ENCODE data around the gene VEGFB. TPM values are rescaled to one million over a fixed set of nuclear protein-coding genes. Genes with fewer than 3 reads are reported as not detected.

The VEGFB gene
- total RNA-seq, 4 donors from 2014 or later: 21.7 to 66.8 (median 42.5) TPM

- TF ChIP-seq POLR2A (IDR thresholded peaks at IDR 0.05): peak; percentile 92 to 95
- TF ChIP-seq, protein P1, sequence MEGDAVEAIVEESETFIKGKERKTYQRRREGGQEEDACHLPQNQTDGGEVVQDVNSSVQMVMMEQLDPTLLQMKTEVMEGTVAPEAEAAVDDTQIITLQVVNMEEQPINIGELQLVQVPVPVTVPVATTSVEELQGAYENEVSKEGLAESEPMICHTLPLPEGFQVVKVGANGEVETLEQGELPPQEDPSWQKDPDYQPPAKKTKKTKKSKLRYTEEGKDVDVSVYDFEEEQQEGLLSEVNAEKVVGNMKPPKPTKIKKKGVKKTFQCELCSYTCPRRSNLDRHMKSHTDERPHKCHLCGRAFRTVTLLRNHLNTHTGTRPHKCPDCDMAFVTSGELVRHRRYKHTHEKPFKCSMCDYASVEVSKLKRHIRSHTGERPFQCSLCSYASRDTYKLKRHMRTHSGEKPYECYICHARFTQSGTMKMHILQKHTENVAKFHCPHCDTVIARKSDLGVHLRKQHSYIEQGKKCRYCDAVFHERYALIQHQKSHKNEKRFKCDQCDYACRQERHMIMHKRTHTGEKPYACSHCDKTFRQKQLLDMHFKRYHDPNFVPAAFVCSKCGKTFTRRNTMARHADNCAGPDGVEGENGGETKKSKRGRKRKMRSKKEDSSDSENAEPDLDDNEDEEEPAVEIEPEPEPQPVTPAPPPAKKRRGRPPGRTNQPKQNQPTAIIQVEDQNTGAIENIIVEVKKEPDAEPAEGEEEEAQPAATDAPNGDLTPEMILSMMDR (IDR thresholded peaks at IDR 0.05): no peak
- peaks cover 0 to 26% (median 0%) of the 10 kb centered on the region in 3 donors for H3K36me3 ChIP-seq
- H3K4me3 ChIP-seq: peak within 1 kb of the TSS; percentile 76 to 95 (median 94)
- H3K27ac ChIP-seq: peak within 1 kb of the TSS; percentile 98 to 100 (median 98)
- peaks cover 0 to 61% (median 27%) of the 10 kb centered on the region in 4 donors for H3K4me1 ChIP-seq
- no peaks in the 10 kb centered on the region for H3K9me3 ChIP-seq
- DNase-seq: peak; percentile 99
- H3K27me3 ChIP-seq: no peaks in the 10 kb centered on the region
Measured at GRCh38 chr11:64240435-64241240, 6.3 kb downstream of the VEGFB start, which contains the start of gene FKBP2. Gene FKBP2, plus strand, starts transcription at chr11:64241095. Its CDS starts 1,293 bp downstream, at chr11:64242388.

DNA sequence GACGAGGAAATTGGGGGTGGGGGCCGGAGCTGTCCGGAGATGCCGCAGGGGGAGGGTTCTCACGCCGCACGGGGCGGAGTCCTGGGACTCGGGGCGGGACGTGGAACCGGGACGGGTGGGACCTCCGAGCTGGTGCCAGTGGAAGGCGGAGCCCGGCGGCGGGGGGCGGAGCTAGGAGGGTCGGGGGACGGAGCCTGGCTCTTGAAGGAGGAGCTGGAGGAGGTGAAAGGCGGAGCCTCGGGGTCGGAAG is 6.8 kb downstream of the VEGFB start:
- peaks cover 0 to 58% (median 25%) of the 10 kb centered on the region in 4 donors for H3K4me1 ChIP-seq
- H3K9me3 ChIP-seq: no peaks in the 10 kb centered on the region
- no peaks in the 10 kb centered on the region for H3K27me3 ChIP-seq
- peak overlapping the region; percentile 98 to 100 (median 98) for H3K27ac ChIP-seq
- DNase-seq: peak; percentile 99 to 100 (median 100)
- TF ChIP-seq, protein P1 (IDR thresholded peaks at IDR 0.05): no peak
- no peak for TF ChIP-seq POLR2A (IDR thresholded peaks at IDR 0.05)
- H3K36me3 ChIP-seq: peaks cover 0 to 26% (median 0%) of the 10 kb centered on the region in 3 donors
- peak overlapping the region; percentile 76 to 95 (median 94) for H3K4me3 ChIP-seq

GRCh38 chr11:64241491-64242374 is 7.3 kb downstream of the VEGFB start:
- DNase-seq: peak; percentile 35 to 77 (median 74)
- H3K27me3 ChIP-seq: no peaks in the 10 kb centered on the region
- no peaks in the 10 kb centered on the region for H3K9me3 ChIP-seq
- peaks cover 0 to 26% (median 0%) of the 10 kb centered on the region in 3 donors for H3K36me3 ChIP-seq
- TF ChIP-seq, protein P1 (IDR thresholded peaks at IDR 0.05): peak in 1 of 6 experiments; percentile 11
- TF ChIP-seq POLR2A (IDR thresholded peaks at IDR 0.05): peak; percentile 85 to 87
- H3K4me1 ChIP-seq: peaks cover 0 to 55% (median 25%) of the 10 kb centered on the region in 4 donors
- peak overlapping the region; percentile 76 to 95 (median 94) for H3K4me3 ChIP-seq
- peak overlapping the region; percentile 98 to 100 (median 98) for H3K27ac ChIP-seq

DNA sequence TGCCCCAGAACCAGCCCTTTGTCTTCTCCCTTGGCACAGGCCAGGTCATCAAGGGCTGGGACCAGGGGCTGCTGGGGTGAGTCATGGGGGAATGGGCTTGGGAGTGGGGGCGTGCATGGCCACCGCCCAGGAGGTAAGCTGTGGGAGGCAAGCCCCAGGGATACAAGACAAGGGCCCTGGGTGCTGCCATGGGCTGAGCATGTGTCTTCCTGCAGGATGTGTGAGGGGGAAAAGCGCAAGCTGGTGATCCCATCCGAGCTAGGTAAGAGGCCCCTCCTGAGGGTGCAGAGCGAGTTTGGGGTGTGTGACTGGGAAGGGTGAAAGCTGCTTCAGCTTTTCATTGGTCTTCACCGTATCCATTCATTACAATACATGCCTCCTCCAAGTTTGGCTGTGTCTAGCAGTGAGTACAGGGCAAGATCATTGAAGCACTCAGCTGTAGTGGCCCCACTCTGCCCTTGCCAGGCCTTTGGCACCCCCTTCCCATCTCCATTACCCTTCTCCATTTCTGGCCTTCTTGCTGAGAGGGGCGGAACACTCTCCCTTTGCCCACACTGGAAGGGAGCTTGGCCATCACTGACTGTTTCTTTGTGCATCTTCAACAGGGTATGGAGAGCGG is 9.0 kb downstream of the VEGFB start:
- H3K27me3 ChIP-seq: no peaks in the 10 kb centered on the region
- H3K4me1 ChIP-seq: peaks cover 0 to 51% (median 28%) of the 10 kb centered on the region in 4 donors
- DNase-seq: no peak
- no peak for TF ChIP-seq POLR2A (IDR thresholded peaks at IDR 0.05)
- TF ChIP-seq, protein P1 (IDR thresholded peaks at IDR 0.05): no peak
- H3K36me3 ChIP-seq: peaks cover 0 to 14% (median 0%) of the 10 kb centered on the region in 3 donors
- H3K27ac ChIP-seq: peak overlapping the region in 3 of 4 donors; percentile 98
- H3K4me3 ChIP-seq: no peak overlapping the region
- H3K9me3 ChIP-seq: no peaks in the 10 kb centered on the region

- Histone ChIP-seq H3K36me3 (peaks cover 0 to 7% (median 0%) of the 10 kb centered on the region in 3 donors), H3K27ac (peak overlapping the region in 1 of 4 donors; percentile 44), H3K4me1 (peaks cover 0 to 57% (median 28%) of the 10 kb centered on the region in 4 donors), H3K27me3 (no peaks in the 10 kb centered on the region), H3K4me3 (no peak overlapping the region), H3K9me3 (no peaks in the 10 kb centered on the region)
- DNase-seq: no peak
- TF ChIP-seq POLR2A (IDR thresholded peaks at IDR 0.05): no peak
Measured at GRCh38 chr11:64244107-64244506, 9.7 kb downstream of the VEGFB start.

Data from Peyer's patch (tissue), 4 donors.